ENCODE data around the gene CREB3L2.

GRCh38 chr7:138006106-138006505 lies 4.2 kb upstream of the CREB3L2 start:
- TF ChIP-seq, protein P1, sequence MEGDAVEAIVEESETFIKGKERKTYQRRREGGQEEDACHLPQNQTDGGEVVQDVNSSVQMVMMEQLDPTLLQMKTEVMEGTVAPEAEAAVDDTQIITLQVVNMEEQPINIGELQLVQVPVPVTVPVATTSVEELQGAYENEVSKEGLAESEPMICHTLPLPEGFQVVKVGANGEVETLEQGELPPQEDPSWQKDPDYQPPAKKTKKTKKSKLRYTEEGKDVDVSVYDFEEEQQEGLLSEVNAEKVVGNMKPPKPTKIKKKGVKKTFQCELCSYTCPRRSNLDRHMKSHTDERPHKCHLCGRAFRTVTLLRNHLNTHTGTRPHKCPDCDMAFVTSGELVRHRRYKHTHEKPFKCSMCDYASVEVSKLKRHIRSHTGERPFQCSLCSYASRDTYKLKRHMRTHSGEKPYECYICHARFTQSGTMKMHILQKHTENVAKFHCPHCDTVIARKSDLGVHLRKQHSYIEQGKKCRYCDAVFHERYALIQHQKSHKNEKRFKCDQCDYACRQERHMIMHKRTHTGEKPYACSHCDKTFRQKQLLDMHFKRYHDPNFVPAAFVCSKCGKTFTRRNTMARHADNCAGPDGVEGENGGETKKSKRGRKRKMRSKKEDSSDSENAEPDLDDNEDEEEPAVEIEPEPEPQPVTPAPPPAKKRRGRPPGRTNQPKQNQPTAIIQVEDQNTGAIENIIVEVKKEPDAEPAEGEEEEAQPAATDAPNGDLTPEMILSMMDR (conservative IDR thresholded peaks at IDR 0.05): no peak
- TF ChIP-seq EZH2 (IDR thresholded peaks at IDR 0.05; ENCODE audit: low read depth): no peak

Data from PC-9 (cell line).